Measurements from ENCODE around the gene PGM1. TPM values are rescaled to one million over a fixed set of nuclear protein-coding genes. Genes with fewer than 3 reads are reported as not detected.

The PGM1 gene
- total and polyA plus RNA-seq, 2 donors (not counting 3 experiments of a cell fraction or from before 2014, with no cell fraction given), result 9.3 to 21.0 TPM

- H3K27ac ChIP-seq (ENCODE audit: insufficient read depth, low read depth, low read length), result no peak overlapping the region
- no peaks in the 10 kb centered on the region for H3K9me3 ChIP-seq (replicated peaks; ENCODE audit: control insufficient read depth, insufficient read depth, low read length)
- no peak for FAIRE-seq
- intact Hi-C loops (cut with micrococcal nuclease), result no loop called here
- no peaks in the 10 kb centered on the region for H3K79me2 ChIP-seq (ENCODE audit: control insufficient read depth, insufficient read depth, low read length)
- TF ChIP-seq FOS (IDR thresholded peaks at IDR 0.05; ENCODE audit: borderline replicate concordance, insufficient read depth, low read length) (no peak), MAX (IDR thresholded peaks at IDR 0.05; ENCODE audit: insufficient read depth, insufficient read length) (no peak), POLR2AphosphoS5 (IDR thresholded peaks at IDR 0.05; ENCODE audit: insufficient read depth, low read depth, low read length) (no peak), GATA2 (IDR thresholded peaks at IDR 0.05; ENCODE audit: insufficient read depth, insufficient read length, low read depth, low read length) (no peak), EZH2 (IDR thresholded peaks at IDR 0.05; ENCODE audit: borderline replicate concordance, low read depth, low read length, severe bottlenecking) (no peak), JUN (IDR thresholded peaks at IDR 0.05; ENCODE audit: borderline replicate concordance, insufficient read depth, insufficient read length, low read depth) (no peak), CTCF (IDR thresholded peaks at IDR 0.05; ENCODE audit: extremely low read depth in 1 of 2, insufficient read depth in 1 of 2, low read depth in 1 of 2, low read length in 2 of 2) (no peak), MYC (IDR thresholded peaks at IDR 0.05; ENCODE audit: low read depth, low read length) (no peak), POLR2A (IDR thresholded peaks at IDR 0.05; ENCODE audit: low read depth, low read length) (no peak)
- H4K20me1 ChIP-seq (replicated peaks; ENCODE audit: control insufficient read depth, extremely low read depth, insufficient read depth, low read length), result no peaks in the 10 kb centered on the region
- H3K4me2 ChIP-seq (ENCODE audit: insufficient read depth, low read length), result no peak overlapping the region
- no peaks in the 10 kb centered on the region for H3K36me3 ChIP-seq (ENCODE audit: control insufficient read depth in 2 of 2, extremely low read depth in 1 of 2, insufficient read depth in 2 of 2, low read length in 2 of 2)
- no peak overlapping the region for H3K4me3 ChIP-seq (replicated peaks in 1 of 3; ENCODE audit: insufficient read depth in 1 of 3, low read depth in 1 of 3, low read length in 3 of 3)
- no peak overlapping the region for H3K9ac ChIP-seq (replicated peaks; ENCODE audit: extremely low read depth, insufficient read depth, low read length)
- DNase-seq (ENCODE audit: low read depth, low spot score), result no peak
- dilution Hi-C loops (cut with MboI; ENCODE audit: extremely low pct_ligation_motif_present, low sequenced_read_pairs), result no loop called here
- CTCF ChIA-PET, result interaction anchor here (0.6 to 1.7 kb wide), 3 partner anchors 17 to 281 kb away, joined by 3 to 9 read pairs (median 4); no protein-coding TSS in a partner anchor
- POLR2A ChIA-PET, result no interaction called here
- H3K4me1 ChIP-seq (ENCODE audit: control insufficient read depth, extremely low read depth, insufficient read depth, low read length), result peaks cover 9% of the 10 kb centered on the region
- no peaks in the 10 kb centered on the region for H3K9me1 ChIP-seq (replicated peaks; ENCODE audit: control insufficient read depth, extremely low read depth, insufficient read depth, low read length)
- H2AFZ ChIP-seq (ENCODE audit: low read depth, low read length), result no peak overlapping the region
- no TSS peak for BruUV-seq (replicated peaks)
- H3K27me3 ChIP-seq (ENCODE audit: control insufficient read depth in 2 of 2, insufficient read depth in 2 of 2, low read length in 2 of 2), result peaks cover 0 to 5% of the 10 kb centered on the region in 2 experiments
Measured at GRCh38 chr1:63709267-63709828, 116.1 kb downstream of the PGM1 start.

Small RNAs within 50 kb of the gene (small RNA-seq; reads per million reads assigned to genes)
- gene RF02105 (ENCODE audit: insufficient read depth, insufficient read length, low read depth, low replicate concordance) (not detected), gene RF02106 (ENCODE audit: insufficient read depth, insufficient read length, low read depth, low replicate concordance) (not detected), gene RF02107 (ENCODE audit: insufficient read depth, insufficient read length, low read depth, low replicate concordance) (not detected), gene RF02108 (ENCODE audit: insufficient read depth, insufficient read length, low read depth, low replicate concordance) (not detected), gene RF02109 (ENCODE audit: insufficient read depth, insufficient read length, low read depth, low replicate concordance) (not detected), gene RF02110 (ENCODE audit: insufficient read depth, insufficient read length, low read depth, low replicate concordance) (not detected)

Other genes with a start within 250 kb of the PGM1 start
- 14.4 and 17.3 TPM in 2 replicates for gene ALG6, start 225.8 kb upstream of the PGM1 start, total RNA-seq
- gene ALG6, start 225.8 kb upstream of the PGM1 start, polyA plus RNA-seq, result 8.7 and 14.4 TPM in 2 replicates
- 24.4 and 26.6 TPM in 2 replicates for gene ITGB3BP, start 70.2 kb upstream of the PGM1 start, total RNA-seq
- 5.0 and 5.3 TPM in 2 replicates for gene ITGB3BP, start 70.2 kb upstream of the PGM1 start, polyA plus RNA-seq
- gene EFCAB7, start 69.9 kb upstream of the PGM1 start, total RNA-seq, result 6.1 and 7.1 TPM in 2 replicates
- 0.88 and 1.4 TPM in 2 replicates for gene EFCAB7, start 69.9 kb upstream of the PGM1 start, polyA plus RNA-seq
- gene ROR1, start 180.6 kb downstream of the PGM1 start, total RNA-seq, result 3.5 and 10.9 TPM in 2 replicates
- gene ROR1, start 180.6 kb downstream of the PGM1 start, polyA plus RNA-seq, result 2.4 and 2.6 TPM in 2 replicates

All from endothelial cell of umbilical vein (primary cell).